ENCODE results near the gene UGCG. TPM values are rescaled to one million over a fixed set of nuclear protein-coding genes. Genes with fewer than 3 reads are reported as not detected.
A peak's percentile ranks its signal among the peaks of the same experiment; 100 is the strongest.

UGCG gene
- total and polyA plus RNA-seq, 2 donors (not counting 1 experiment from before 2014, with no cell fraction given) = 23.9 to 53.5 TPM

GRCh38 chr9:111926421-111926875 lies 29.8 kb downstream of the UGCG start:
- Mint-ChIP-seq H3K27ac (peak overlapping the region; percentile 90), H3K4me1 (peaks cover 39% of the 10 kb centered on the region), H3K27me3 (no peaks in the 10 kb centered on the region), H3K9me3 (ENCODE audit: insufficient read depth) (no peaks in the 10 kb centered on the region), H3K4me3 (peak overlapping the region; percentile 33)
- 0% methylated on average over 2 of the region's 6 CpGs for WGBS (ENCODE audit: insufficient coverage)
- peak overlapping the region; percentile 25 to 72 for H3K27ac ChIP-seq (ENCODE audit: low read length in 2 of 2)
- intact Hi-C loops (cut with micrococcal nuclease) = loop anchor here (1.0 to 10.0 kb wide), 4 partner anchors 29 to 408 kb away; partner anchors contain the start of gene PTBP3
- peak; percentile 99 for ATAC-seq (ENCODE audit: low read depth)
- no peak overlapping the region for H2AFZ ChIP-seq (ENCODE audit: insufficient read depth, low read depth, low read length, poor library complexity, severe bottlenecking)
- CTCF ChIA-PET = interaction anchor here (0.7 to 2.3 kb wide), 9 partner anchors 10 to 166 kb away, joined by 3 to 9 read pairs (median 4); partner anchors contain the start of gene UGCG
- TF ChIP-seq EZH2 (IDR thresholded peaks at IDR 0.05; ENCODE audit: borderline replicate concordance, insufficient read depth, low read depth, low read length, poor library complexity, severe bottlenecking) (no peak), CTCF (IDR thresholded peaks at IDR 0.05) (no peak)
- peak overlapping the region; percentile 61 for H3K4me2 ChIP-seq (replicated peaks; ENCODE audit: low read depth, low read length, poor library complexity, severe bottlenecking)
- POLR2A ChIA-PET = interaction anchor here (0.6 to 1.1 kb wide), 12 partner anchors 11 to 254 kb away, joined by 3 to 15 read pairs (median 4); partner anchors contain the start of gene UGCG
- H3K79me2 ChIP-seq (ENCODE audit: control insufficient read depth, insufficient read depth, low read length) = peaks cover 56% of the 10 kb centered on the region
- no peak overlapping the region for H3K9ac ChIP-seq (ENCODE audit: low read length)
- peak; percentile 86 for DNase-seq
- no peaks in the 10 kb centered on the region for H3K9me3 ChIP-seq (ENCODE audit: control extremely low read depth in 1 of 3, control insufficient read depth in 2 of 3, insufficient read depth in 1 of 3, low read length in 2 of 3)
- H3K4me3 ChIP-seq (ENCODE audit: control extremely low read depth in 1 of 5, extremely low read depth in 1 of 5, insufficient read depth in 1 of 5, low read depth in 2 of 5, low read length in 4 of 5) = no peak overlapping the region
- peaks cover 13 to 67% of the 10 kb centered on the region in 2 experiments for H3K36me3 ChIP-seq (replicated peaks in 1 of 2; ENCODE audit: control extremely low read depth in 1 of 2, control insufficient read depth in 1 of 2, extremely low read depth in 1 of 2, insufficient read depth in 2 of 2, low read length in 1 of 2)
- H4K20me1 ChIP-seq (ENCODE audit: control insufficient read depth, insufficient read depth, low read length, poor library complexity, severe bottlenecking) = peaks cover 24% of the 10 kb centered on the region
- H3K27me3 ChIP-seq (replicated peaks in 1 of 4; ENCODE audit: control extremely low read depth in 1 of 4, control insufficient read depth in 3 of 4, insufficient read depth in 4 of 4, low read length in 3 of 4) = no peaks in the 10 kb centered on the region
- H3K4me1 ChIP-seq (ENCODE audit: control insufficient read depth in 2 of 2, insufficient read depth in 2 of 2, low read length in 2 of 2) = peaks cover 22 to 32% of the 10 kb centered on the region in 2 donors

GRCh38 chr9:111928359-111928720 lies 31.7 kb downstream of the UGCG start:
- TF ChIP-seq CTCF (IDR thresholded peaks at IDR 0.05) = no peak
- TF ChIP-seq EZH2 (IDR thresholded peaks at IDR 0.05; ENCODE audit: borderline replicate concordance, insufficient read depth, low read depth, low read length, poor library complexity, severe bottlenecking) = no peak
- intact Hi-C loops (cut with micrococcal nuclease) = loop anchor here (10.0 kb wide), 1 partner anchor 406 kb away; the partner anchor contains the start of gene PTBP3
- peaks cover 27% of the 10 kb centered on the region for H3K4me1 Mint-ChIP-seq
- H3K27ac Mint-ChIP-seq = no peak overlapping the region
- Histone ChIP-seq H4K20me1 (ENCODE audit: control insufficient read depth, insufficient read depth, low read length, poor library complexity, severe bottlenecking) (peaks cover 14% of the 10 kb centered on the region), H3K4me2 (replicated peaks; ENCODE audit: low read depth, low read length, poor library complexity, severe bottlenecking) (no peak overlapping the region), H3K9me3 (ENCODE audit: control extremely low read depth in 1 of 3, control insufficient read depth in 2 of 3, insufficient read depth in 1 of 3, low read length in 2 of 3) (no peaks in the 10 kb centered on the region), H3K4me1 (ENCODE audit: control insufficient read depth in 2 of 2, insufficient read depth in 2 of 2, low read length in 2 of 2) (peaks cover 19 to 29% of the 10 kb centered on the region in 2 donors), H3K79me2 (ENCODE audit: control insufficient read depth, insufficient read depth, low read length) (peaks cover 47% of the 10 kb centered on the region), H3K27ac (ENCODE audit: low read length in 2 of 2) (no peak overlapping the region), H3K9ac (ENCODE audit: low read length) (no peak overlapping the region), H3K36me3 (replicated peaks in 1 of 2; ENCODE audit: control extremely low read depth in 1 of 2, control insufficient read depth in 1 of 2, extremely low read depth in 1 of 2, insufficient read depth in 2 of 2, low read length in 1 of 2) (peaks cover 18 to 71% of the 10 kb centered on the region in 2 experiments), H2AFZ (ENCODE audit: insufficient read depth, low read depth, low read length, poor library complexity, severe bottlenecking) (no peak overlapping the region), H3K4me3 (ENCODE audit: control extremely low read depth in 1 of 5, extremely low read depth in 1 of 5, insufficient read depth in 1 of 5, low read depth in 2 of 5, low read length in 4 of 5) (no peak overlapping the region), H3K27me3 (replicated peaks in 1 of 4; ENCODE audit: control extremely low read depth in 1 of 4, control insufficient read depth in 3 of 4, insufficient read depth in 4 of 4, low read length in 3 of 4) (no peaks in the 10 kb centered on the region)
- ChIA-PET POLR2A (interaction anchor here (0.9 kb wide), 1 partner anchor 8 kb away, joined by 3 read pairs; no protein-coding TSS in a partner anchor), CTCF (interaction anchor here (1.0 kb wide), 1 partner anchor 9 kb away, joined by 4 read pairs; no protein-coding TSS in a partner anchor)
- DNase-seq (no peak), ATAC-seq (ENCODE audit: low read depth) (no peak)
- H3K4me3 Mint-ChIP-seq = no peak overlapping the region
- no peaks in the 10 kb centered on the region for H3K27me3 Mint-ChIP-seq
- H3K9me3 Mint-ChIP-seq (ENCODE audit: insufficient read depth) = no peaks in the 10 kb centered on the region

All from B cell (primary cell).